Adrenal gland (tissue), 12 donors: ENCODE measurements around the gene MIEN1. TPM values are rescaled to one million over a fixed set of nuclear protein-coding genes. Genes with fewer than 3 reads are reported as not detected.

Source experiments
- DNase-seq, 7 donors: peaks; one replicate each; pipeline ENCODE4 v3.0.0-alpha.2; 2019 to 2020
- H3K27ac ChIP-seq, 5 donors: fragments of 200-600 bp; sonication (generic) in 4 of 5; 1 replicate in 3 of 5; 2 replicates in 2 of 5; pipeline versions ENCODE4 v1.5.1 to v1.8.0; 2016 to 2020; ENCODE audit warnings: mild to moderate bottlenecking in 1 of 5
- H3K27me3 ChIP-seq: fragments of 200-600 bp; 2 replicates; pipeline ENCODE4 v1.8.0; 2021
- H3K36me3 ChIP-seq, 2 donors: fragments of 200-600 bp; replicated peaks in 1 of 2; 1 replicate in 1 of 2; 2 replicates in 1 of 2; pipeline versions ENCODE4 v1.5.1 to v1.8.0; 2018 to 2022
- H3K4me1 ChIP-seq, 2 donors: fragments of 200-600 bp; replicated peaks in 1 of 2; 1 replicate in 1 of 2; 2 replicates in 1 of 2; pipeline versions ENCODE4 v1.5.1 to v1.8.0; 2018 to 2021
- H3K4me3 ChIP-seq, 4 donors: fragments of 200-600 bp; sonication (generic) in 3 of 4; one replicate each; pipeline ENCODE4 v1.5.1; 2016 to 2018
- H3K9me3 ChIP-seq, 3 donors: fragments of 200-600 bp; sonication (generic) in 1 of 3; replicated peaks in 1 of 3; 1 replicate in 2 of 3; 2 replicates in 1 of 3; pipeline versions ENCODE4 v1.5.1 to v1.8.0; 2016 to 2021
- POLR2A ChIP-seq, 2 donors: fragments of 450-650 bp; IDR thresholded peaks; one replicate each; pipeline ENCODE4 v1.6.1; 2017; ENCODE audit warnings: antibody characterized with exemption in 2 of 2, mild to moderate bottlenecking in 2 of 2, moderate library complexity in 1 of 2
- WGBS, 4 donors: extraction: QIAGEN DNeasy Blood & Tissue Kit in 2 of 4; methylation state at CpG; one replicate each; pipeline versions ENCODE4 v1.1.5 to v1.1.7; 2013 to 2017; 5-methylcytosine and 5-hydroxymethylcytosine counted together
- intact Hi-C, 2 donors: fragments of 100-400 bp; cut with DNase I; formaldehyde crosslinking; loops; one replicate each; pipeline versions ENCODE4 v1.14.1 to v1.15.0; 2022 to 2023
- polyA plus RNA-seq, 3 donors: library from polyadenylated mRNA; stranded (reverse); fragments of 200-250 nt in 2 of 3; fragments of 350-450 nt in 1 of 3; fragmentation: Illumina TruSeq in 1 of 3; extraction: RNeasy Lipid Tissue Mini Kit (QIAGEN cat#74804) in 1 of 3; gene quantifications; one replicate each; pipeline ENCODE4 v1.2.3, GENCODE V29; 2013 to 2014
- total RNA-seq, 9 donors: library from RNA; depleted of rRNA in 4 of 9; stranded (reverse); fragments of >200 nt in 4 of 9; fragments of 120-200 nt in 1 of 9; fragmentation: NEBNext Ultra II Directional in 1 of 9; extraction: Animal tissue kit (Norgen Biotek cat#: 25700) in 1 of 9; gene quantifications; one replicate each; pipeline versions ENCODE4 v1.1.0 to v1.2.4, GENCODE V29; 2013 to 2023
- TF ChIP-seq, protein P1 (sequence below), 6 experiments: fragments of 450-650 bp in 4 of 6; fragments of 200-600 bp in 2 of 6; sonication (generic) in 1 of 6; IDR thresholded peaks; 1 replicate in 5 of 6; 2 replicates in 1 of 6; pipeline versions ENCODE4 v1.5.1 to v1.8.0; 2016 to 2021; ENCODE audit warnings: antibody characterized with exemption in 6 of 6, mild to moderate bottlenecking in 2 of 6, moderate library complexity in 1 of 6
- donor health status: healthy with polysubstance abuse.
- donor health status: Bipolar disorder and iron deficiency.
- donor health status: DM: yes; HTN: yes; CAD: no.
- donor health status: DM: no; HTN: no; CAD: no.
- donor health status: DM: no; HTN: no; CAD: no.
- donor health status: DM: yes; HTN: yes; CAD: no.

MIEN1 gene
- total and polyA plus RNA-seq, 12 donors = 41.9 to 210 (median 51.0) TPM

DNA sequence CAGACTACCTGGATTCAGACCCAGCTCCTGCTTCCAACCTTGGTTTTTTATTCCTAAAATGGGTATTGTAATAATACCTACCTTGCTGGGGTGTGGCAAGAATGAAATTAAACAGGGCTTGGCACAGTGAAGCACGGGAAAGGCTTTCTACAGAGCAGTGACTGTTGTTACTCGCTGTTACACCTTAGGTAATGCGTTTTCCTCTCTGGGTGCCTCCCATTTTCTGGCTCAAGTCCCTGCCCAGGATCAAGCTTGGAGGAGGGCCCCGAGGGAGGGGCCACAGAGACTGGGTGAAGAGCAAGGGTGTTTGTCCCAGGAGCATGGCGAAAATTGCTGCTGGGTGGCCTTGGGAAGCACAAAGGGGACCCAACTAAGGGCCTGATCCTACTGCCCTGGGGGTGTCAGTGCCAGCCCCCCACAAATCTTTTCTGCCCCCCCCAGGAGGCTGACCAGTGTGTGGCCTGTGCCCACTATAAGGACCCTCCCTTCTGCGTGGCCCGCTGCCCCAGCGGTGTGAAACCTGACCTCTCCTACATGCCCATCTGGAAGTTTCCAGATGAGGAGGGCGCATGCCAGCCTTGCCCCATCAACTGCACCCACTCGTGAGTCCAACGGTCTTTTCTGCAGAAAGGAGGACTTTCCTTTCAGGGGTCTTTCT, 13.3 kb downstream of the MIEN1 start:
- intact Hi-C loops = no loop called here
- Histone ChIP-seq H3K27me3 (no peaks in the 10 kb centered on the region), H3K27ac (no peak overlapping the region), H3K4me3 (no peak overlapping the region), H3K9me3 (no peaks in the 10 kb centered on the region), H3K36me3 (no peaks in the 10 kb centered on the region), H3K4me1 (no peaks in the 10 kb centered on the region)
- no peak for DNase-seq
- 85 to 89% (median 88%) methylated on average over 9 to 11 of the region's 11 CpGs for WGBS, 4 donors
- TF ChIP-seq POLR2A (IDR thresholded peaks at IDR 0.05) = no peak
- TF ChIP-seq, protein P1, sequence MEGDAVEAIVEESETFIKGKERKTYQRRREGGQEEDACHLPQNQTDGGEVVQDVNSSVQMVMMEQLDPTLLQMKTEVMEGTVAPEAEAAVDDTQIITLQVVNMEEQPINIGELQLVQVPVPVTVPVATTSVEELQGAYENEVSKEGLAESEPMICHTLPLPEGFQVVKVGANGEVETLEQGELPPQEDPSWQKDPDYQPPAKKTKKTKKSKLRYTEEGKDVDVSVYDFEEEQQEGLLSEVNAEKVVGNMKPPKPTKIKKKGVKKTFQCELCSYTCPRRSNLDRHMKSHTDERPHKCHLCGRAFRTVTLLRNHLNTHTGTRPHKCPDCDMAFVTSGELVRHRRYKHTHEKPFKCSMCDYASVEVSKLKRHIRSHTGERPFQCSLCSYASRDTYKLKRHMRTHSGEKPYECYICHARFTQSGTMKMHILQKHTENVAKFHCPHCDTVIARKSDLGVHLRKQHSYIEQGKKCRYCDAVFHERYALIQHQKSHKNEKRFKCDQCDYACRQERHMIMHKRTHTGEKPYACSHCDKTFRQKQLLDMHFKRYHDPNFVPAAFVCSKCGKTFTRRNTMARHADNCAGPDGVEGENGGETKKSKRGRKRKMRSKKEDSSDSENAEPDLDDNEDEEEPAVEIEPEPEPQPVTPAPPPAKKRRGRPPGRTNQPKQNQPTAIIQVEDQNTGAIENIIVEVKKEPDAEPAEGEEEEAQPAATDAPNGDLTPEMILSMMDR (IDR thresholded peaks at IDR 0.05) = no peak

DNA sequence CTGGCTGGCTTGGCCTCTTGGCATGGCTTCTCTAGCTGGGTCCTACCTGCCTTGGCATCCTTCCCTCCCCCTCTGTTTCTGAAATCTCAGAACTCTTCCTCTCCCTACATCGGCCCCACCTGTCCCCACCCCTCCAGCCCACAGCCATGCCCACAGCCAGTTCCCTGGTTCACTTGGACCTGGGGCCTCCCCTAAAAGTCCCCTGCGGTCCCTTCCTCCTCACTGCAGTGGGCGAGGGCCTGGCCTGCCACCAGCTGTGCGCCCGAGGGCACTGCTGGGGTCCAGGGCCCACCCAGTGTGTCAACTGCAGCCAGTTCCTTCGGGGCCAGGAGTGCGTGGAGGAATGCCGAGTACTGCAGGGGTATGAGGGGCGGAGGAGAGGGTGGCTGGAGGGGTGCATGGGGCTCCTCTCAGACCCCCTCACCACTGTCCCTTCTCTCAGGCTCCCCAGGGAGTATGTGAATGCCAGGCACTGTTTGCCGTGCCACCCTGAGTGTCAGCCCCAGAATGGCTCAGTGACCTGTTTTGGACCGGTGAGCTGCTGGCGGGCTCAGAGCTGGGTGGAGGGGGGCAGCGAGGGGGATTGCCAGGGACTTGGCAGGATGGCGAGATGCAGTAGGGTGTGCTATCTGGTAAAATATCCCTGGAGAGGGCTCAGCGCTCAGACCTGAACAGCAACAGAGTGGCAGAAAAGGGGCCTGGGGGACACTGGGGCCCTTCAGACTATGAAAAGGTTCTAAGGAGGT, 14.1 kb downstream of the MIEN1 start:
- H3K4me1 ChIP-seq = no peaks in the 10 kb centered on the region
- intact Hi-C loops = no loop called here
- H3K27ac ChIP-seq = no peak overlapping the region
- H3K9me3 ChIP-seq = no peaks in the 10 kb centered on the region
- DNase-seq = no peak
- 82 to 94% (median 92%) methylated on average over 9 to 15 of the region's 15 CpGs for WGBS, 4 donors
- no peak for TF ChIP-seq POLR2A (IDR thresholded peaks at IDR 0.05)
- TF ChIP-seq, protein P1 (IDR thresholded peaks at IDR 0.05) = no peak
- no peaks in the 10 kb centered on the region for H3K27me3 ChIP-seq
- H3K36me3 ChIP-seq = no peaks in the 10 kb centered on the region
- no peak overlapping the region for H3K4me3 ChIP-seq

DNA sequence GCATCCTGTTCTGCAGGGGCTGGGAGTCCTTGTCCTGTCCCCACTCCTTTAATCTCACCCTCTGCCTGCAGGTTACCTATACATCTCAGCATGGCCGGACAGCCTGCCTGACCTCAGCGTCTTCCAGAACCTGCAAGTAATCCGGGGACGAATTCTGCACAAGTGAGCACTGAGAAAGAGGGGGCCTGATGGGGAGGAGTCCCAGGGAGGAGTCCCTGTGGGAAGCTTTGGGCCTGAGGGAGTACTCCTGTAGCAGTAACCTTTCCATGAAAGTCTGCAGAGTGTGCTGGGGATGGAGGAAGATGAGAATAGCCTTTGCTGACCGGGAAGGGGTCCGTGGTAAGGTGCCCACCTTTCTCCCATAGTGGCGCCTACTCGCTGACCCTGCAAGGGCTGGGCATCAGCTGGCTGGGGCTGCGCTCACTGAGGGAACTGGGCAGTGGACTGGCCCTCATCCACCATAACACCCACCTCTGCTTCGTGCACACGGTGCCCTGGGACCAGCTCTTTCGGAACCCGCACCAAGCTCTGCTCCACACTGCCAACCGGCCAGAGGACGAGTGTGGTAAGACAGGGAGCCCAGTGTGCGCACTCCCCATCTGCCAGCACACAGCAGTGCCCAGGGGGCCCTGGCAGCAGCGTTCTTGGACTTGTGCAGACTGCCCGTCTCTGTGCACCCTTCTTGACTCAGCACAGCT, 14.8 kb downstream of the MIEN1 start:
- H3K36me3 ChIP-seq = no peaks in the 10 kb centered on the region
- H3K27ac ChIP-seq = no peak overlapping the region
- no peaks in the 10 kb centered on the region for H3K27me3 ChIP-seq
- no peak for DNase-seq
- TF ChIP-seq, protein P1 (IDR thresholded peaks at IDR 0.05) = no peak
- TF ChIP-seq POLR2A (IDR thresholded peaks at IDR 0.05) = no peak
- H3K9me3 ChIP-seq = no peaks in the 10 kb centered on the region
- intact Hi-C loops = no loop called here
- WGBS, 4 donors = 92 to 96% (median 93%) methylated on average over 5 to 18 of the region's 18 CpGs
- H3K4me1 ChIP-seq = no peaks in the 10 kb centered on the region
- no peak overlapping the region for H3K4me3 ChIP-seq

DNA sequence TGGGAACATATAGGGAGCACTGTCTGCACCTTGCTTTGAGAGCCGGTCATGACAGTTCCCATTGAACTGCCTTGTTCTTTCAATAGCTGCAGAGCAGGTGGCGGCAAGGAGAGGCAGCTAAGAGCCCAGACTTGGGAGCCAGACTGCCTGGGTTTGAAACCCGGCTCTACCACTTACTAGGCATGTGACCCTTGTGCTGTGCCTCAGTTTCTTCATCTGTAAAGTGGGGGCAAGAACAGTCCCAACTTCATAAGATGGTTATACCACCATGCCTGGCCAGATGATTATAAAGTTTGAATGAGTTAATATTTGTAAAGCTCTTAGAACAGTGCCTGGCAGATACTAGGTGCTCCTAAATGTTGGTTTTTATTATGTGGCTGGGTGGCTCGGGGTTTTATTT, 16.1 kb downstream of the MIEN1 start:
- no peak for DNase-seq
- Histone ChIP-seq H3K36me3 (no peaks in the 10 kb centered on the region), H3K4me3 (no peak overlapping the region), H3K4me1 (no peaks in the 10 kb centered on the region), H3K9me3 (no peaks in the 10 kb centered on the region), H3K27ac (no peak overlapping the region), H3K27me3 (no peaks in the 10 kb centered on the region)
- intact Hi-C loops = no loop called here
- TF ChIP-seq, protein P1 (IDR thresholded peaks at IDR 0.05) = no peak
- no peak for TF ChIP-seq POLR2A (IDR thresholded peaks at IDR 0.05)
- WGBS, 4 donors = 92 to 96% (median 92%) methylated on average over 4 of the region's 4 CpGs
